HG03520 (cell line): ENCODE data around the gene GSTM5.
"Not testable (repeated sequence)": the region's sequence is repeated elsewhere in the genome, so short reads cannot be mapped to it uniquely, and the experiment has no call there.

Experiments used
- ATAC-seq: cut with Tn5 transposase; IDR thresholded peaks from one replicate; pipeline ENCODE4 v1.9.1; 2021; ENCODE audit warnings: mild to moderate bottlenecking, moderate library complexity; ENCODE audit not compliant: unreplicated experiment

Gene GSTM5

DNA sequence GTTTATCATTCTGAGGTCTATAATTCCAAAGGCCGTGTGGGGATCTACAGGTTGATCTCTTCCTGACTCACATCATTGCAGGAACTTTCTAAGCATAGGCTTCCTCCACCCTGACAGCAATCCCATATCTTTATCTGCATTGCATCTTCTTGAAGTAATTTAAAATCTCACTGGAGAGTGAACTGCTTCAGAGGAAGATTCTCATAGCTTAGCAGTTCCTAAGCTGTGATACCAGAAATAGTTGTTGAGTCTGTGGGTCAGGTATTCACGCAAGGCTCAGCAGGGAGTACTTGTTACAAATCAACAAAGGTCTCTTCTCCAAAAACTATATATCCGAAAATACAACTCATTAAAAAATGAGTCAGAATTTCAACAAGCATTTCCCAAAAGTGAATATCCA is 16.9 kb upstream of the GSTM5 start:
- not testable (repeated sequence) for ATAC-seq

DNA sequence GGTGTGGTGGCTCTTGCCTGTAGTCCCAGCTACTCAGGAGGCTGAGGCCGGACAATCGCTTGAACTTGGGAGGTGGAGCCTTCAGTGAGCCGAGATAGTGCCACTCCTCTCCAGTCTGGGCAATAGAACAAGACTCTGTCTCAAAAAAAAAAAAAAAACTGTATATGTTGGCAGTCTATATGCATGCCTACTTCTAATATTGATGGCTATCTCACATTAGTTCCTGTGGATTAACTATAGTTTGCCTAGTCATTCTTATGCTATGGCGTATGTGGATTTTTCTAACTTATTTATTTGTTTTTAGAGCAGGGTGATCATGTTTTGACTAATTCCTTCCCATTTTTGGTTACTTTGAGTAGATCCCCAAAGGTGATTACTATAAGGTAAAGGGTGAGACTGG is 15.0 kb upstream of the GSTM5 start:
- ATAC-seq: no peak

- ATAC-seq: not testable (repeated sequence)
These were observed 14.2 kb upstream of the GSTM5 start for GRCh38 chr1:109697861-109698260.

GRCh38 chr1:109702940-109703339 is 9.1 kb upstream of the GSTM5 start:
- ATAC-seq: not testable (repeated sequence)

- no peak for ATAC-seq
These were observed 7.9 kb upstream of the GSTM5 start for GRCh38 chr1:109704173-109704572.

DNA sequence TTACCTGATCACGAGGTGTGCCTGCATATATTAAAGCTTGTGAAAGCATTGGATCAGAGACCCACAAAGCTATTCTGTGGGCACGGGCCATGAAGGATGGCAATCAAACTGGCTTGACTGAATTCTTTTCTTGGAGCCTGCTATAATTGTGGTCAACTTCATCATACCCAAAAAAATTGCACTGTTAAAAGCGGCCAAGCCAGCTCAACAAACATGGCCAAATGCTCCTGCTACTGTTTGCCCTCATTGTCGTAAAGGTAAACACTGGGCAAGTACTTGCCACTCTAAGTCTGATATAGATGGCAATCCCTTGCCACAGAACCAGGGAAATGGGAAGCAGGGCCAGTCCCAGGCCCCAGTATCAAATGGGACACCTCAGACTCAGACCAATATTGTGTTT is 6.6 kb upstream of the GSTM5 start:
- ATAC-seq: no peak

- ATAC-seq: not testable (repeated sequence)
These were observed 3.1 kb upstream of the GSTM5 start for GRCh38 chr1:109708949-109709348.

- not testable (repeated sequence) for ATAC-seq
These were observed 2.2 kb upstream of the GSTM5 start for GRCh38 chr1:109709822-109710221.

DNA sequence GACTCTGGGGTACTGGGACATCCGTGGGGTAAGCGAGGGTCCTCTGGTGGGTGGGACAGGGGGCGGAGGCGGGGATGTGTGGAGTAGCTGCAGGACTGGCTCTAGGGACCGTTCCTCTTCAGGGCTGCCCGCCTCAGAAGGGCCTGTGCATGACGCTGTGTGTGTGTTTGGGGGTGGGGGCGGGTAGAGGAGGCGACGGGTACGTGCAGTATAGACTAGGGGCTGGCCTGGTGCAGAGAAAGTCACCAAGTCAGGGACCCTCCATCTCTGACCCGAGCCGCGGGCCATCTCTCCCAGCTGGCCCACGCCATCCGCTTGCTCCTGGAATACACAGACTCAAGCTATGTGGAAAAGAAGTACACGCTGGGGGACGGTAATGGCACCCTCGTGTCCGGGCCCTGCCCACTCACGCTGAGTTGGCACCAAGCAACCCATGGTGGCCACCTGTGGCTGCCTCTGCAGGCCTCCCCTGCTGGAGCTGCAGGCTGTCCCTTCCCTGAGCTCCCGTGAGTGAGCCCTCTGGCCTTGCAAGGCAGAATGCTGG is 342 bp downstream of the GSTM5 start:
- no peak for ATAC-seq

- no peak for ATAC-seq
These were observed 1.6 kb downstream of the GSTM5 start for GRCh38 chr1:109713636-109714035.

GRCh38 chr1:109714661-109715372 is 2.8 kb downstream of the GSTM5 start:
- ATAC-seq: no peak

- ATAC-seq: no peak
These were observed 4.1 kb downstream of the GSTM5 start for GRCh38 chr1:109716121-109716520.

- ATAC-seq: no peak
These were observed 4.6 kb downstream of the GSTM5 start for GRCh38 chr1:109716570-109717090.

- ATAC-seq: no peak
These were observed 5.7 kb downstream of the GSTM5 start for GRCh38 chr1:109717729-109718128.

DNA sequence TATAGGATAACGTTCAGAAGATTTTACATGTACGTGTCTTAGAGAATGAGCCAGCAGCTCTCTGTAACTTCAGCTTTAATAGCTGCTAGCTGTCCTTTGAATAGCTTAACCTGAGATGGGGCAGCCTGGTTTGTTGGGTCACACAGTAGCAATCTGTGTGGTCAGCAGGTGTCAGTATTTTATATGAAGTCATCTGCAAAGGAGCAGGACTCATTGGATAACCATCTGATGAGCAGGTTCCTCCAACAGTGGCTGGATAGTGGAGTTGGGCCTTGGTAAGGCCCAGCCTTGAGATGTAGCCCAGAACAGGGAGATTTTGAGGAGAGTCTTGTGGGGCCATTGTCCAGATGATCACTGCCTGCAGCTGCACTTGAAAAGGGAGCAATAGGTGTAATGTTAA is 6.4 kb downstream of the GSTM5 start:
- ATAC-seq: no peak

- ATAC-seq: no peak
These were observed 7.3 kb downstream of the GSTM5 start for GRCh38 chr1:109719337-109719837.

DNA sequence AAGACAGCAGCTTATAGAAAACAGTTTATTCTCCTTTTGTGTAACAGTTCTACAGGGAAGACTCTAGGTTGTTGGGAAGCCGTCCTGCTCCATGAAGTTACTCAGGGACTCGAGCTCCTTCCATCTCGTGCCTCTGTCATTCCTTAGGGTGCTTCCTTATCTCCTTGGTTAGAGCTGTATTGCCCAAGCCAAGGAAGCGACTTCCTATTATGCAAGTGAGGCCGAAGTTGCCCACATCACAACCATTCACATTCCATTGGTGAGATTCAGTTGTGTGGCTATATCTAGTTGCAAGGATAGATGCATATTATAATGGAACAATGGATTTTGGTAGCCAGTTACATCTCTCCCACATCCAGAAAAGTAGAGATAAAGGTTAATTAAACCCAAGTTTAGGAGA is 9.0 kb downstream of the GSTM5 start:
- ATAC-seq: no peak

GRCh38 chr1:109721971-109722370 is 9.9 kb downstream of the GSTM5 start:
- no peak for ATAC-seq

GRCh38 chr1:109722908-109723691 is 11.0 kb downstream of the GSTM5 start:
- no peak for ATAC-seq

DNA sequence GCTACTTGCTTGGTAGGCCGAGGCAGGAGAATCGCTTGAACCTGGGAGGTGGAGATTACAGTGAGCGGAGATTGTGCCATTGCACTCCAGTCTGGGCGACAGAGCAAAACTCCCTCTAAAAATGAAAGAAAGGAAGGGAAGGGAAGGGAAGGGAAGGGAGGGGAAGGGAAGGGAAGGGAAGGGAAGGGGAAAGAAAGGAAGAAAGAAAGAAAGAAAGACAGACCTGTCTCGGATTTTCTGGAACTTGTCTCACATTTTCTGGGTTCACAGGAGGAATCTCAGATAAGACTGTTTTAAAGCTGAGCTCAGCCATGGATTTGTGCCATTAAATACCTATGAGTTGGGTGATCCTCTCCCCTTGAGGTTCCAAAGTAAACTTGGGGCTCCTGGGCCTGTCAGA is 12.9 kb downstream of the GSTM5 start:
- no peak for ATAC-seq

- ATAC-seq: no peak
These were observed 13.5 kb downstream of the GSTM5 start for GRCh38 chr1:109725510-109725909.

GRCh38 chr1:109726007-109726406 is 14.0 kb downstream of the GSTM5 start:
- ATAC-seq: no peak
